ENCODE results near the gene COL26A1.
"Not testable (repeated sequence)": the region's sequence is repeated elsewhere in the genome, so short reads cannot be mapped to it uniquely, and the experiment has no call there.

Gene COL26A1

DNA sequence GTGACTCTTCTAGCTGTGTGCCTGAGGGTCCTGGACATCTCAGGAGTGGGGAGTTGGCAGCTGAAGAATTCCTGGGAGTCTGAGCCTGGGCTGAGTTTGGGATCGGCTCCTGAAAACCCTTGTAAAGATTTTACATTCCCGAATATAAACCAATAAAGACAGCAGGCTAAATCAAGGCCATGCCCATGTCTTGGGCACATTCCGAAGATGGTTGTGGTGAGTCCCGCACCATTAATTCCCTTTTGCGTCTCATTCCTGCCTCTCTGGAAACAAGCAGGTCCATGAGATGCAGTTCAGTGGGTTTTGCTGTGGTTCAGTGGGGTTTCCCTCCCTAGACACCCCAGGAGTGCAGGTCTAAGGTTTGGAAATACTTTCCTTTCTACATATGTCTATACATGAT is 90.9 kb downstream of the COL26A1 start:
- no peak for DNase-seq

DNA sequence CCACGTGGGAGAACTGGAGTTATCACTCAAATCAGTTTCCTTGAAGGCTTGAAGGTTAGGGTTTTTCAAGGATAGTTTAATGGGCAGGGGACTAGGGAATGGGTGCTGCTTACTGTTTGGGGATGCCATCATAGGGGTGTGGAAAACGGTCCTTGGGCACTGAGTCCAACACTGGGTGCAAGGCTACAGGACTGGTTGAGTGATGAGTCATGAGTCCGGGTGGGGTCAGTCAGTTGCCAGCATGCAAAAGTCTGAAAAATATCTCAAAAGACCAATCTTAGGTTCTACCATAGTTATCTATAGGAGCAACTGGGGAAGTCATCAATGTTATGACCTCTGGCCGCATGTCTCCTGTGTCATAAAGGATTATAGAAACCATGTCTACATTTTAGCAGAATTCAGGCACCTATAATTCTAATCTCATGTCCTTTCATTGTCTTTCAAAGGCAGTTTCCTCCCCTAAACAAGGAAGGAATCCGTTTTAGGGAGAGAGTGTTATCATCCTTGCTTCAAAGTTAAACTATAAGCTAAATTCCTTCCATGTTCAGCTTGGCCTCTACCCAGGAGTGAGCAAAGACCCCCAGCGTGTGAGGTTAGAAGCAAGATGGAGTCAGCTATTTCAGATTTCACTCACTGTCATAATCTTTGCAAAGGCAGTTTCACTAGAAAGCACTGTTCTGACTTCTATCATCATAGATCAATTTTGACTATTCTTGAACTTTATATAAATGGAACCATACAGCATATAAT is 94.5 kb downstream of the COL26A1 start:
- DNase-seq = no peak

DNA sequence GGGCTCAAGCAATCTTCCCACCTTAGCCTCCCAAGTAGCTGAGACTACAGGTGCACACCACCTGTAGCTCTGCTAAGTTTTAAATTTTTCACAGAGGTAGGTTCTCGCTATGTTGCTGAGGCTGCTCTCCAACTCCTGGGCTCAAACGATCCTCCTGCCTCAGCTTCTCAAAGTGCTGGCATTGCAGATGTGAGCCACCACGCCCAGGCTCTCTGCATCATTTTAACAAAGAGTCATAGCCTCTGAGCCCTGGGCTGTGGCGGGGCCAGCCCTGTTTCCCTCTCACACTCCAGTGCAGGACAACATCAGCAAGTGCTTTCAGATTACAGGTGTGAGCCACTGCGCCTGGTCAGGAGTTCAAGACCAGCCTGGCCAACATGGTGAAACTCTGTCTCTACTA is 102.5 kb downstream of the COL26A1 start:
- no peak for DNase-seq

DNA sequence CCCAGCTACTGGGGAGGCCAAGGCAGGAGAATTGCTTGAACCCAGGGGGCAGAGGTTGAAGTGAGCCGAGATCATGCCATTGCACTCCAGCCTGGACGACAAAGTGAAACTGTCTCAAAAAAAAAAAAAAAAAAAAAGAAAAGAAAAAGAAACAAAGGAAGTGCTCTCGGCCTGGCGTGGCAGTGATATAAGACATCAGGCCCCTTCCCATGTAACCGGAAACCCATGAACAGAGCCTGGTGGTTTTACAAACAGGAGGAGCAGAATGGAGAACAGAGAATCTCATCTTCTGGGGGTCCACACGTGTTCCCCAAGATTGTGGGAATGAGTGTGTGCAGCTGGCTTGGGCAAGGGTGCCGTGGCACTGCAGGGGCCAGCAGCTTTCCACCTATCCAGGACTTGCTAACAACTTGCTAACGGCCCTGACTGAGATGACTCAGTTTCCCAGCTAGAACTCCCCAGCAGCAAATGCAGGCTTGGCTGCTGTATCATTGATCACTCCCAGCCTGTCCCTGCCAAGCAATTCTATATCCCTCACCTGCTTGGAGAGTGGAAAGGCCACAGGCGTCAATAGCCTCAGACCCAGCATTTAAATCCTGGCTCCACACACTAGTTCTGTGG is 103.0 kb downstream of the COL26A1 start:
- DNase-seq = no peak

DNA sequence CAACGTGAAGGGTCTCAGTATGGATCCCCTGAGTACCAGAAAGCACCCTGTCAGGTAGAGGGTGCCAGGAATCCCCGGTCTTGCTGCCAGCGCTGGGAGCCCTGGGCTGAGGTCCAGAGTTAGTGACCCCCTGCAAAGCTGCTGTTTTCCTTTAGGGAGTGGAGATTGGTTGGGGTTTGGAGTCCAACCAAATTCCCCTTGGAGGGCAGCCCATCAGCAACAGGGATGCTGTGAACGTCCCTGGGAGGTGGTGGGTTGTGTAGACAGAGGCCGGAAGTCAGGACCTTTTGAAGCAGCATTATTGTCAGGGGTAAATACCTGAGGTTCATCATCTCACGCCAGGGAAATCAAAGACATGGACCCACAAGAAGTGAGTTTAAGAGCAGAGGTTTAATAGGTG is 104.2 kb downstream of the COL26A1 start:
- no peak for DNase-seq

DNA sequence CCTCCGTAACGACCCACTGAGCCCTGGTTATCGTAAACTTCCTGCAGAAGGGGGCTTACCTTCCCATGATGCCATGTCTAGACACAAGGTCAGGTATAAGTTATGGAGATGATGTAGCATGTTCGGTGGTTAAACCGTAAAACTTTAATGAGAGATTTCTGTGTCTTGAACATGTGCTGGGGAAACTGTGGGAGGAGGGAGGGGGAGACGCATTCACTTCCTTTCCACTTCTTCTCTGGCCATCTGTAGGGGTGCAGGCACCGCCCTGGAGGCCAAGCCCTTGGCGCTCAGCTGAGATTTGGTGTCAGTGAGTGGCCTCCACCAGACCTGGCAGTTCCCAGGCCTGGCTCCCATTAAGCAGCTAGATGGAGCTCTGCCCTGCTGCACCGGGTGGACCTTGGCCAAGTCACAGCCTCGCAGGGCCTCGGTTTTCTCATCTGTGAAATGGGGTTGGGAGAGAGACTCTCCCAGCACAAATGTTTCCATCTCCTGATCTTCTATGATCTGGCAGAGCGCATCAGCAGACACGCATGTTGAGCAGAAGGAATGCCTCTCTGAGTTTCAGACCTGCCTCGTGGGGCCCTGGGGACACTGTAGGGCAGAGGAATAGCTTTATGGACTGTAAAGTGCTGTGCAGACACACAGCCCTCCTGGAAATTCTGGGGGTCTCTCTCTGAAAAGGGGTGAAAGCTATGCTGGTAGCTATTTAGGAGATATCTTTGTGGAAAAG is 106.0 kb downstream of the COL26A1 start:
- DNase-seq = no peak

DNA sequence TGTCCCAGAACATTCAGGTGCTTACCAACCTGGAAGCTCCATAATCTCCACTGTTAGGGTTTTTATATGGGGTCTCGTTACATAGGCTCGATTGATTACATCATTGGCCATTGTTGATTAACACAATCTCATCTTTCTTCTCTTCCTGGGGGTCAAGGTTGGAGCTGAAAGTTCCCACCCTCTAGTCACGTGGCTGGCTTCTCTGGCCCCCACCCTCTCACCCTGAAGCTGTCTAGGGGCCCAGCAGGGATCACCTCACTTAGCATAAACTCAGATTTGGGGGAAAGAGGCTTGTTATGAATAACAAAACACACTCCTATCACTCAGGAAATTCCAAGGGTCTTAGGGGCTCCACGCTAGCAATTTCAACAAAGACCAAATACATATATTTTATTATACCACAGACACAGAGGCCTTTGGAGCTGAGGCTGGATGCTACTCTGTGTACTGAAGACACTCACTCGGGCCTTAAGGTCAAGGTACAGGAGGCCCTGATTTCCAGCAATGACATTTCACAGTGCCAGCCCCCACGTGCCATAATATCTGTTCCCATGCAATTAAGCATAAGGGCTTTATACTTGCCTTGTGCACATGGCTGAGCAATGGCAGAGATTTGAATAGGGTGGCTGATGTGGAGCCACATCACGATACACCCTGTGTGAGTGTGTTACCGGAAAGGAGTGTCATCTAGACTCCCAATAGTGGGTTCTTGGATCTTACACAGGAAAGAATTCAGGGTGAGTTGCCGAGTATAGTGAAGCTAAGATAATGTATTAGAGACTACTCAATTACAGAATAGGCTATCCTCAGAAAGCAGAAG is 108.2 kb downstream of the COL26A1 start:
- DNase-seq = no peak

DNA sequence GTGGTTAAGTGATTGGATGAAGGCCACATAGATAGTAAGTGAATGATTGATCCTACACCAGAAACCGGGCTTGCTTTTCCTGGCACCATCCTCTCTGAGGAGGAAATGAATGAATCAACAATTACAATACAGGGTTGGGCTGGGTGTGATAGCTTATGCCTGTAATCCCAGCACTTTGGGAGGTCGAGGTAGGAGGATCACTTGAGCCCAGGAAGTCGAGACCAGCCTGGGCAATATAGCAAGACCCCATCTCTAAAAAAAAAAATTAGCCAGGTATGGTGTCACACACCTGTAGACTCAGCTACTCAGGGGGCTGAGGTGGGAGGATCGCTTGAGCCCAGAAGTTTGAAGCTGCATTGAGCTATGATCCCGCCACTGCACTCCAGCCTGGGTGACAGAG is 111.5 kb downstream of the COL26A1 start:
- DNase-seq = no peak

DNA sequence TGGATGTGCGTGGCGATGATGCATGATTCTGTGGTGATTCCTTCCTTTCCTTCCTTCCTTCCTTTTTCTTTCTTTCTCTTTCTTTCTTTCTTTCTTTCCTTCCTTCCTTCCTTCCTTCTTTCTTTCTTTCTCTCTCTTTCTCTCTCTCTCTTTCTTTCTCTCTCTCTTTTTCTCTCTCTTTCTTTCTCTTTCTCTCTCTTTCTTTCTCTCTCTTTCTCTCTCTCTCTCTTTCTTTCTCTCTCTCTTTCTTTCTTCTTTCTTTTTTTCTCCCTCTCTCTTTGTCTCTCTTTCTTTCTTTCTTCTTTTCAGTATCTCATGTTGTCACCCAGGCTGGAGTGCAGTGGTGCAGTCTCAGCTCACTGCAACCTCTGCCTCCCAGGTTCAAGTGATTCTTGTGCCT is 113.0 kb downstream of the COL26A1 start:
- not testable (repeated sequence) for DNase-seq

DNA sequence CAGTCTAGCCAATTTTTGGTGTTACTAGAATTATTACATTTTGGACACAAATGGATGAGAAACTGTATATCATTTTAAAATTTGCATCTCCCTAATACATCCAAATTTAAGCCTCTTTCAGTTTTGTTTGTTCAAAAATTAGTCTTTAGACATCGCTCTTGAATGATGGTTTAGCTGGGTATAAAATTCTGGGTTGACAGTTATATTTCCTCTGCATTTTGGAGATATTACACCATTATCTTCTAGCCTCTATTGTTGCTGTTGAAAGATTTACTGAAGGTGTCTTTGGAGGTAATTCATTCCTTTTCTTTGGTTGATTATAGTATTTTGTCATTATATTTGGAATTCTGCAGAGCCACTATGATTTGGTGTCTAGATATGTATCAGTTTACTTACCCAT is 116.5 kb downstream of the COL26A1 start:
- no peak for DNase-seq

DNA sequence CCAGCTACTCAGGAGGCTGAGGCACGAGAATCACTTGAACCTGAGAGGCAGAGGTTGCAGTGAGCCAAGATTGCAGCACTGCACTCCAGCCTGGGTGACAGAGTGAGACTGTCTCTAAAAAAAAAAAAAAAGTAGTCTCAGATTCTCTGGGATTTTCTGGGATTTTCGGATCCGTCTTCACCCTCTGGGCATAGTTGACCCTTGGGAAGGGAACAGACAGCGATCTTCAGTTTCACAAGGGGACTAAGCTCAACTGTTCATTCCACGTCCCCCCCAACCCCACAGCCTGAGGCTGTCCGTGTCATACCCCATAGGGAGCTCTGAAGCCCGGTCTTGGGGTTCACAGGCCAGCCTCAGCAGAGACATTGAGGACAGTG is 123.4 kb downstream of the COL26A1 start:
- not testable (repeated sequence) for DNase-seq

DNA sequence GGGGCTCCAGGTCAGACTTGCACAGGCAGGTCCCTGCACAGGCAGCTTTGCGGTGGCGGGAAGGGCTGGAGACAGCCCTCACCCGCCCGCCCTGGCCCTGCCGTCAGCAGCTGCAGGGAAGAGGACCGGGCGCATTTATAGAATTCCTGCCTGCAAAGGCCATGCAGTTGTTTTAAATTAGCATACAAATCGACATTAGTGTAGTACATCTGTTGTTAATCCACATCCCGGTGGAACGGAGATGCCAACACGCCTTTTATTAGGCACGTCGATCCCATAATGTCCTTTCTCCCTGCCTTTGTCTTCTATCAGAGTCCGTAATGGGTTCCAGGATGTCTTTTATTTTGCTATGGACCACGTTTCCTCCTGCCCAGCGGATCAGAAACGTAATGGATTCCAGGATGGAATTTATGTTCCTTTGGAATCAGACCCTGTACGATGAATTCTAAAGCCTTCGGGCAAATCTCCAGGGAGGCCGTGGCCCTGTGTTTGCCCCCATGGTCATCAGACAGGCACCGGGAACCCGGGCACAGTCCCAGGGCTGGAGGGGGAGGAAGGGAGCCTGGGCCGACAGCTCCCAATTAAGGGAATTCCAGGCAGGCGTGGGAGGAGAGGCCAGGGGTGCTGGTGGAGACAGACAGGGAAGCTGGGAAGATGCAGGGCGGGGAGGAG is 123.9 kb downstream of the COL26A1 start:
- no peak for DNase-seq

DNA sequence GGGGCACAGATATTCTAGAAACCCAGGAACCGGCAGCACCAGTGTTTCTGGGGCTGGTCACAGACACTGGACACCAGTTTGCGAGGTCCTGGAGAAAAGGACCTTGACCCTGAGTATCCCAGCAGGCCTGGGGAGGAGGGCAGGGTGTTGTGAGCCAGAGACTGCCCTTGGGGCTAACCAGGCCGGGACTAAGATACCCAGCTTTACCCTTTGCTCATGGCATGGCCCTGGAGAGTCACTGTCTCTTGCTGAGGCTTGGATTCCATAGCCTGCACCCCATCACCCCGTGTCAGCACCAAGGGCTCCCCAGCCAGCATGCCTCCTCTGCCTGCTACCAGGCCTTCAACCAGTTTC is 124.4 kb downstream of the COL26A1 start:
- no peak for DNase-seq

DNA sequence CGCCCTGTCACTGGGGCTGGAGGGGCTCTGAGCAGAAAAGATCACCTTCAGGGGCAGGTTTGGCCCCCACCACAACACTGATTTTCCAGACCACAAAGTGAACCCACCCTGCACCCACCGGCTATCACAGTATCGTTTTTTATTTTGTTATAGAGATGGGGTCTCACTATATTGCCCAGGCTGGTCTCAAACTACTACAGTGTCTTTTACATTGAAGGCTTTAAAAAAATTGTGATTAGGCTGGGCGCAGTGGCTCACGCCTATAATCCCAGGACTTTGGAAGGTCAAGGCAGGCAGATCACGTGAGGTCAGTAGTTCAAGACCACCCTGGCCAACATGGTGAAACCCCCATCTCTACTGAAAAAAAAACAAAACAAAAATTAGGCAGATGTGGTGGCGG is 125.1 kb downstream of the COL26A1 start:
- DNase-seq = no peak

DNA sequence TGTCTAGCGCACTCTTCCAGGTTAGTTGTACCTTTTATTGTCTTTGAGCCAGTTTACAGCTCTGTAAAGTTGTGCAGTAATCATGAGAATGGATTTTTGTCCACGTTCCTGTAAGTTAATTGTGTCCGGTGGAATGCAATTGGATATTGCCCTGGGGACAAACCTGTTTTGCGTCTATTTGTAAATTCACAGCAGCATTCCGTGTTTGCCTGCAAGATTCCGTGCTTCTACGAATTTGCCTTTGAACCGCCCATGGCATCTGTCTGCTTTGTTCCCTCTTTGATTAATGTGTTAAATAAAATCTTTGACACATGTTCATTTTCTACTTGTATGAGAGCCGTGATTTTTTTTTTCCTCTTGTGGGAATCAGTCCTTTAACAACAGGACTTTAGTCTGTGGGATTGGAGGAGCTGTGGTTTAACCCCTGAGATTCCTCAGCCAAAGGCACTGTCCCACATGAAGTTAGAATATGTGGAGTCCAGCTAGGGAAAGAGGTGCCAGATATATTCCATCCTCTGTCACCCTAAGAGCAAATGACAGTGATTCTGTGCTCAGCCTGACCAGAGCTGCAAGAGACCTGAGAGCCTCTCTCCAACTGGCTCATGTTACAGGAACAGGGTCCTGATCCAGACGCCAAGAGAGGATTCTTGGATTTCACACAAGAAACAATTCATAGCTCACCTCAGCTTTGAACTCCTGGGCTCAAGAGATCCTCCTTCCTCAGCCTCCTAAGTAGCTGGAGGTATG is 126.3 kb downstream of the COL26A1 start:
- no peak for DNase-seq

DNA sequence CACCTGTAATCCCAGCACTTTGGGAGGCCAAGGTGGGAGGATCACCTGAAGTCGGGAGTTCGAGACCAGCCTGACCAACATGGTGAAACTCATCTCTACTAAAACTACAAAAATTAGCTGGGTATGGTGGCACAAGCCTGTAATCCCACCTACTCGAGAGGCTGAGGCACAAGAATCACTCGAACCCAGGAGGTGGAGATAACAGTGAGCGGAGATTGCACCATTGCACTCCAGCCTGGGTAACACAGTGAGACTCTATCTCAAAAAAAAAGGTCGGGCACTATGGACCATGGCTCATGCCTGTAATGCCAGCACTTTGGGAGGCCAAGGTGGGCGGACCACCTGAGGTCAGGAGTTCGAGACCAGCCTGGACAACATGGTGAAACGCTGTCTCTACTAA is 127.8 kb downstream of the COL26A1 start:
- DNase-seq = not testable (repeated sequence)

DNA sequence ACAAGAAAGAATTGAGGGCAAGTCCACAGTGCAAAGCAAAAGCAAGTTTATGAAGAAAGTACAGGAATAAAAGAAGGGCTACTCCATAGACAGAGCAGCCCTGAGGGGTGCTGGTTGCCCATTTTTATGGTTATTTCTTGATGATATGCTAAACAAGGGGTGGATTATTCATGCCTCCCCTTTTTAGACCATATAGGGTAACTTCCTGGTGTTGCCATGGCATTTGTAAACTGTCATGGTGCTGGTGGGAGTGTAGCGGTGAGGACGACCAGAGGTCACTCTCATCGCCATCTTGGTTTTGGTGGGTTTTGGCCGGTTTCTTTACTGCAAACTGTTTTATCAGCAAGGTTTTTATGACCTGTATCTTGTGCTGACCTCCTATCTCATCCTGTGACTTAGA is 128.8 kb downstream of the COL26A1 start:
- DNase-seq = not testable (repeated sequence)

DNA sequence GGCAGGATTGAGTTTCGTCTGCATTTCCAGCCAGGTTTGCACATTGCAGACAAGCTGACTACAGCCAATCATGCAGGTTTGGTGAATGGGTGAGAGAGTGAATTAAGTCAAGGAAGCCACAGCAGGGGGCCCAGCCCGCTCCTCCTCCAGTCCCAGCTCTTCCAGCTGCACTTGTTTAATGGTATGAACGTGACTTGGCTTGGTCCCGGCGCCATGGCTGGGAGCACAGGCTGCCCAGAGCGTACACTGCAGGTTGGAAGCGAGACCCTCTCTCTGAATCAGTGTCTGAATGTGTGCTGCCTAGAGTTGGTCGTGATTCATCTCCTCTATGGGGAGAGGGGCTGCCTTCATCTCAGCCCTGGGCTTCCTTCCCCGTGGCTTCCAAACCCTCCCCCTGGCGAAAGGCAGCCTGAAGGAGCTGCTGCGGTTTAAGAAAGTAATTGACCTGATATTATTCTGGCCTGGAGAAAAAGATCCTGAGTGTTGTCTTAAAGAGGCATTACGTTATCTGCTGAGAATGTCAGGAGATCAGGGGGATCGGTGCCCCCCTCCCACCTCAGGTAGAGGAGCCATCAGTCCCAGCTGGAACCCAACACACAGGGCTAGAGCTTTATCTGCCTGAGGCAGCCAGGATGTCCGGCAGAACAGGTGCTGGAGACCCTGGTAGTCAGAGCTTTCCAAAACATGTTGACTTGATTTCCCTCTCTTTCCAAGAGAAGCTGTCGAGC is 132.1 kb downstream of the COL26A1 start:
- no peak for DNase-seq

DNA sequence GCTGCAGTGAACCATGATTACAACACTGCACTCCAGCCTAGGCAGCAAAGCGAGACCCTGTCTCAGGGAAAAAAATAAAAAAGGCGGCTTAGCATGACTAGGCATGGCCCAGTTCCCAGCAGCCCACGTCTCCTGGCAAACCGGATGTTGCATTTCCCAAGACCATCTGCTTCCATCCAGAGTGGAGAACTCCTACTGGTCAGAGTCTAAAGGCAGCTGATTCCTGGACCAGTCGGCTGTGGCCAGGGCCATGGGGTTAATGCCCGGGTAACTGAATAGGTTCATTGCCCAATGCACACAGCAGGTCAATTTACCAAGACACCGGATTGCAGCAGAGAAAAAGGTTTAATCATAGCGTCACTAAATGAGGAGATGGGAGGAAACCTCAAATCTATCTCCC is 133.3 kb downstream of the COL26A1 start:
- DNase-seq = no peak

DNA sequence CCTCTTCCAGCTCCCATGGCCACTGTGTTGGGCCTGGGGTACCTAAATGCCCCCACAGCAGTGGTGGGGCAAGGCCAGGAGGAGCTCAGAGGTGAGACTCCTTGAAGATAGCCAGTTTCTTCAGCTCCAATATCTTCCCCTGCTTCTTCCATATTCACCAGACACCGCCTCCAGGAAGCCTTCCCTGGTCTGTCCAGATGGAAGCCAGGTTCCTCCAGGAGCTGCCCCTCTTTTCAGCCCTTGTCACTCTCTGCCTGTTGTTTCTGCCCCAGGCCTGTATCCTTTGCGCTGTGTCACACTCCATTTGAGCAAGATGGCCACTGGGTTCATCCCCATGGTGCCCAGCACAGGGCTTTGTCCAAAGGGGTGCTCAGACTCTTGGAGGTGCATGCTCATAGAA is 138.7 kb downstream of the COL26A1 start:
- no peak for DNase-seq

DNA sequence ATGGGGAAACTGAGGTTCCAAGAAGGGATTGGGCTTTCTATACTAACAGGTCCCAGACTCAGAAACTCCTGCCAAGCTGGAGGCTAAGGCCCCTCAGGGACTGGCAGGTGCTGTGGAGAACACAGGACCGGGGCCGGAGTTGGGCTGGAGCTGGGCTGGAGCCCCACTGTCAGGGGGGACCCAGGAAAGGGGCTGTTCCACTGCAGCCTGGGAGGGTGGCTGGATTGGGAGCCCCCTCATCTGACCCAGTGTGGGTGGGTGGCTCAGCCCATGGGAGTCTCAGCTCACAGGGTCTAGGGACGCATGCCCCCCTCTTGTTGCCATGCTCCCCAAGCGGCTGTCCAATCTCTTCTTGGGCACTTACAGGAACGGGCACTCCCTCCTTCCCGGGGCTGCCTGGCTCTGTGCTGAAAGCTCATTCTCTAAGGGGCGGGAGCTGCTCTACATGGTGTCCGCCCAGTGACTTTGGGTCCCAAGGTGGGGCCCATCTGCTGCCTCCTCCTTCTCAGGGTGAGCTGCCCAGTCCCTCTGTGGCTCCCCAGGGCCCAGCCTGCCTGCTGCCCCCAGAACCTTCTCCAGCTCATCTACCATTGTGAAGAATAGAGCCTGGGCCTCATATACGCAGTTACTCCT is 139.9 kb downstream of the COL26A1 start:
- DNase-seq = no peak

Measured in GOT3 (cell line).